ENCODE data around the gene CNPY1. TPM values are rescaled to one million over a fixed set of nuclear protein-coding genes. Genes with fewer than 3 reads are reported as not detected.

The CNPY1 gene
- total and polyA plus RNA-seq, 2 experiments from 2014 or later: not detected

DNA sequence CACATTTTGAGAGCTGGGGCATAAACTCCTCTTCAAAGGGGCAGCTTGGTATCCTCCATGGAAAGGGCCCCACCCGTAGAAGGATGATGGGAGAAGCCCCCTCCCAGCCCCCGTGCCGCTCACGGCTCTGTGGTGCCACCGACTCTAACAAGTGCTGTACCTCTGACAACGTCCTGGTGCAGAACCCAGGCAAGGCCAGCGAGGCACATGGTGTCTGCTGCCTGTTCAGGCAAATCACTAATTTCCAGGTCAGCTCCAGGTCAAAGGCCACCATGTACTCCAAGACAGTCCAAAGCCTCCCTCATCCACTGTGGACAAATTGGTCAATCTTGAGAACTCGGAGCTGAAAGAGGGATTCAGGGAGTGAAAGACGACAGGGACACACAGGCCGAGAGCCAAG, 11.4 kb upstream of the CNPY1 start:
- Histone ChIP-seq H3K9me2 (ENCODE audit: insufficient read depth) (no peaks in the 10 kb centered on the region), H3K9me3 (ENCODE audit: low read depth) (no peaks in the 10 kb centered on the region), H2AFZ (no peak overlapping the region), H3K27ac (no peak overlapping the region), H3K4me2 (ENCODE audit: unreplicated experiment) (no peak overlapping the region), H3K4me3 (no peak overlapping the region), H3K27me3 (replicated peaks; ENCODE audit: insufficient read depth) (peaks cover 5% of the 10 kb centered on the region; the same call in 1 of the 2 replicates), H3F3A (ENCODE audit: insufficient read depth) (no peaks in the 10 kb centered on the region), H3K79me2 (ENCODE audit: insufficient read depth) (no peaks in the 10 kb centered on the region), H3K4me1 (ENCODE audit: insufficient read depth) (no peaks in the 10 kb centered on the region), H3K9ac (no peak overlapping the region), H4K20me1 (ENCODE audit: insufficient read depth) (no peaks in the 10 kb centered on the region), H3K36me3 (ENCODE audit: low read depth) (no peaks in the 10 kb centered on the region)
- TF ChIP-seq EZH2 (IDR thresholded peaks at IDR 0.05; ENCODE audit: insufficient read depth, poor library complexity, severe bottlenecking): no peak
- no peak for TF ChIP-seq EZH2phosphoT487 (IDR thresholded peaks at IDR 0.05; ENCODE audit: insufficient read depth, low read depth)
- 34 to 46% methylated on average over 9 to 10 of the region's 10 CpGs for WGBS, 2 experiments (ENCODE audit: low coverage in 1 of 2, low lambda C conversion rate in 2 of 2, missing lambda C conversion rate in 2 of 2)
- in situ Hi-C loops (cut with MboI): no loop called here
- no peak for DNase-seq

DNA sequence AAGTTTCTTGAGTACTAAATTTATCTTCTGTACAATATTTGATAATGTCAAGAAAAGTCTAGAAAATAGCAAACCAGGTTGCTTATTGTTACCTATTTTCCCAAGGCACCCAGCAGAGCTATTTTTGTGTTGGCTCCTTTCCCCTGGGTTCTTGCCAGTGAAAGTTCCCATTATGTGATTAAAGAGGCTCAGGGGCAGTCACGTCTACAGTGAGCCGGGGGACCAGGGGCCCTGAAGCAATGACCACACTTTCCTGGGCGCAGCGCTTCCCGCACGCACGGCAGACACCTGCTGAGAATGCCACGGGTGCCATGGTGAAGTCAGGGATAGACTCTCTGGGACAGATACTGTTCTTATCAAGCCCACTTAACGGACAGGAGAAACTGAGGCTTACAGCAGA, 10.4 kb upstream of the CNPY1 start:
- H3K27ac ChIP-seq: no peak overlapping the region

GRCh38 chr7:155555116-155555695, 8.8 kb upstream of the CNPY1 start:
- TF ChIP-seq EZH2phosphoT487 (IDR thresholded peaks at IDR 0.05; ENCODE audit: insufficient read depth, low read depth) (no peak), EZH2 (IDR thresholded peaks at IDR 0.05; ENCODE audit: insufficient read depth, poor library complexity, severe bottlenecking) (no peak)
- Histone ChIP-seq H2AFZ (no peak overlapping the region), H3K9ac (no peak overlapping the region), H3K36me3 (ENCODE audit: low read depth) (no peaks in the 10 kb centered on the region), H3K9me2 (ENCODE audit: insufficient read depth) (no peaks in the 10 kb centered on the region), H3F3A (ENCODE audit: insufficient read depth) (no peaks in the 10 kb centered on the region), H3K4me2 (ENCODE audit: unreplicated experiment) (no peak overlapping the region), H4K20me1 (ENCODE audit: insufficient read depth) (no peaks in the 10 kb centered on the region), H3K27ac (no peak overlapping the region), H3K4me1 (ENCODE audit: insufficient read depth) (no peaks in the 10 kb centered on the region), H3K9me3 (ENCODE audit: low read depth) (no peaks in the 10 kb centered on the region), H3K4me3 (no peak overlapping the region), H3K79me2 (ENCODE audit: insufficient read depth) (no peaks in the 10 kb centered on the region), H3K27me3 (replicated peaks; ENCODE audit: insufficient read depth) (peaks cover 4% of the 10 kb centered on the region; the same call in 1 of the 2 replicates)
- in situ Hi-C loops (cut with MboI): no loop called here
- no peak for DNase-seq
- 67% methylated on average over 33 of the region's 33 CpGs for WGBS, 2 experiments (ENCODE audit: low coverage in 1 of 2, low lambda C conversion rate in 2 of 2, missing lambda C conversion rate in 2 of 2)

More for the DNA sequence above, 10.4 kb upstream of the CNPY1 start:
- Histone ChIP-seq H3K4me2 (ENCODE audit: unreplicated experiment) (no peak overlapping the region), H4K20me1 (ENCODE audit: insufficient read depth) (no peaks in the 10 kb centered on the region), H3F3A (ENCODE audit: insufficient read depth) (no peaks in the 10 kb centered on the region), H3K79me2 (ENCODE audit: insufficient read depth) (no peaks in the 10 kb centered on the region), H3K9me3 (ENCODE audit: low read depth) (no peaks in the 10 kb centered on the region), H3K9ac (no peak overlapping the region), H3K9me2 (ENCODE audit: insufficient read depth) (no peaks in the 10 kb centered on the region), H3K4me1 (ENCODE audit: insufficient read depth) (no peaks in the 10 kb centered on the region), H3K27me3 (replicated peaks; ENCODE audit: insufficient read depth) (peaks cover 5% of the 10 kb centered on the region; the same call in 1 of the 2 replicates), H2AFZ (no peak overlapping the region), H3K36me3 (ENCODE audit: low read depth) (no peaks in the 10 kb centered on the region), H3K4me3 (no peak overlapping the region)
- no peak for DNase-seq
- 68 to 76% methylated on average over 9 of the region's 9 CpGs for WGBS, 2 experiments (ENCODE audit: low coverage in 1 of 2, low lambda C conversion rate in 2 of 2, missing lambda C conversion rate in 2 of 2)
- in situ Hi-C loops (cut with MboI): no loop called here
- no peak for TF ChIP-seq EZH2phosphoT487 (IDR thresholded peaks at IDR 0.05; ENCODE audit: insufficient read depth, low read depth)
- no peak for TF ChIP-seq EZH2 (IDR thresholded peaks at IDR 0.05; ENCODE audit: insufficient read depth, poor library complexity, severe bottlenecking)

DNA sequence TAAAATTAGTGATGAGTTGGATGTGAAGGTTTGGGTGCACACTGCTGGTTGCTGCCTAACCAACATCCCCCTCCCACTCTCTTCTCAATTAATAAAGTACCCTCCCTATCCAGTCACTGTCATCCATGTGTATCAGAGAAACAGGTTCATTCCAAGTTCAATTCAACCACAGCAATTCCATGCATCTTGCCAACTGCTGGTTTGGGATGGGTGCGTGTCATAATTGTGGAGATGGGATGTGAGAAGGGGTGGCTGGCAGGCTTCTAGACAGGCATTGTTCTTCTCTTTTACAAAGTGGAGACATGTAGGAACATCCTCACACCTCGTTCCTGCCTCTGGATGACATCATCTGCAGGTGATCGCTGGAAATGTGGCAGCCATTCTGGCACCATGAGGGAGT, 7.5 kb upstream of the CNPY1 start:
- in situ Hi-C loops (cut with MboI): no loop called here
- Histone ChIP-seq H2AFZ (no peak overlapping the region), H3K4me2 (ENCODE audit: unreplicated experiment) (no peak overlapping the region), H3K9ac (no peak overlapping the region), H3K4me3 (no peak overlapping the region), H3F3A (ENCODE audit: insufficient read depth) (no peaks in the 10 kb centered on the region), H3K9me2 (ENCODE audit: insufficient read depth) (no peaks in the 10 kb centered on the region), H3K36me3 (ENCODE audit: low read depth) (no peaks in the 10 kb centered on the region), H3K79me2 (ENCODE audit: insufficient read depth) (no peaks in the 10 kb centered on the region), H3K4me1 (ENCODE audit: insufficient read depth) (no peaks in the 10 kb centered on the region), H3K27me3 (replicated peaks; ENCODE audit: insufficient read depth) (no peaks in the 10 kb centered on the region), H3K9me3 (ENCODE audit: low read depth) (no peaks in the 10 kb centered on the region), H3K27ac (no peak overlapping the region), H4K20me1 (ENCODE audit: insufficient read depth) (no peaks in the 10 kb centered on the region)
- TF ChIP-seq EZH2phosphoT487 (IDR thresholded peaks at IDR 0.05; ENCODE audit: insufficient read depth, low read depth): no peak
- no peak for TF ChIP-seq EZH2 (IDR thresholded peaks at IDR 0.05; ENCODE audit: insufficient read depth, poor library complexity, severe bottlenecking)
- DNase-seq: no peak
- 43 to 45% methylated on average over 3 of the region's 3 CpGs for WGBS, 2 experiments (ENCODE audit: low coverage in 1 of 2, low lambda C conversion rate in 2 of 2, missing lambda C conversion rate in 2 of 2)
